AG09309 (cell line): ENCODE results near the gene BRD1.
"Not testable (repeated sequence)": the region's sequence is repeated elsewhere in the genome, so short reads cannot be mapped to it uniquely, and the experiment has no call there.

Experiments
- DNase-seq: peaks from one replicate; pipeline ENCODE4 v3.0.0-alpha.2; 2010; ENCODE audit warnings: low read depth
- H3K4me3 ChIP-seq: 2 replicates; pipeline ENCODE4 v1.5.1; 2011; ENCODE audit warnings: mild to moderate bottlenecking, low read depth, low read length, moderate library complexity; ENCODE audit not compliant: control insufficient read depth
- CTCF ChIP-seq: IDR thresholded peaks from 2 replicates; pipeline ENCODE4 v1.5.1; 2011; ENCODE audit warnings: mild to moderate bottlenecking, low read depth, low read length, inconsistent platforms; ENCODE audit not compliant: insufficient read depth, control insufficient read depth; ENCODE audit errors: missing control alignments

Gene BRD1

DNA sequence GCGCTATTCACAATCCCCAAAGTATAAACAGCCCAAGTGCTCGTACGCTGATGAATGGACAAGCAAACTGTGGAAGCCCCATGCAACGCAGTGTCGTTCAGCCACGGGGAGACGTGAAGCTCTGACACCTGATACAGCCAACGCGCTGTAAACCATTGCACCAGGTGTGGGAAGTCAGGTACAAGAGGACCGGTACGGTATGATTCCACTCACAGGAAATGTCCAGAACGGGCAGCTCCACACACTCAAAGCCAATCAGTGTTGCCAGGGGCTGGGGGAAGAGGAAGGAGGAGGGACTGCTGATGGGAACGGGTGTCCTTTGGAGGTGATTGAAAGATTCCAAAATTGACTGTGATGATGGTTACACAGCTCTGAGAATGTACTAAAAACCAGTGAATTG, 64.5 kb downstream of the BRD1 start:
- H3K4me3 ChIP-seq: no peak overlapping the region
- no peak for DNase-seq
- TF ChIP-seq CTCF: no peak

DNA sequence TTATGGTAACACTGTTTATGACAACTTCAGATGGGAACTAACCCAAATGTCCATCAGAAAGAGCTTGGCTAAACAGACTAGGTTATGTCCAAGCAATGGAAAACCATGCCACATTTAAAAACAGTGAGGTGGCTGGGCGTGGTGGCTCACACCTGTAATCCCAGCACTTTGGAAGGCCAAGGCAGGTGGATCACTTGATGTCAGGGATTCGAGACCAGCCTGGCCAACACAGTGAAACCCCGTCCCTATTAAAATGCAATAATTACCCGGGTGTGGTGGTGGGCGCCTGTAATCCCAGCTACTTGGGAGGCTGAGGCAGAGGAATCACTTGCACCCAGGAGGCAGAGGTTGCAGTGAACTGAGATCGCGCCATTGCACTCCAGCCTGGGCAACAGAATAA, 65.1 kb downstream of the BRD1 start:
- H3K4me3 ChIP-seq, DNase-seq: not testable (repeated sequence)

DNA sequence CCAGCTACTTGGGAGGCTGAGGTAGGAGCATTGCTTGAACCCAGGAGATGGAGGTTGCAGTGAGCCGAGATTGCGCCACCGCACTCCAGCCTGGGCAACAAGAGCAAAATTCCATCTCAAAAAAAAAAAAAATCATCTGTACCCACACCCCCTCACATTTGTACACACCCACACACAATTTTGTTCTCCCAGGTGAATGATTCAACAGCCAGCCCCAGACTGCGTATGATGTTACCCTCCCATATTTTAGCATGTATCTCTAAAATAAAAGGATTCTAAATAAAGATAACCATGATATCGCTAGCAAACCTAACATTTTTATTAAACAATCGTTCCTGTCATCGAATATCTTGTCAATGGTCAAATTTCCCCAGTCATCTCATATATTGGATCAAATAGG, 65.8 kb downstream of the BRD1 start:
- TF ChIP-seq CTCF: no peak
- DNase-seq: no peak
- no peak overlapping the region for H3K4me3 ChIP-seq

- H3K4me3 ChIP-seq: no peak overlapping the region
- DNase-seq: no peak
- TF ChIP-seq CTCF: no peak
Measured at GRCh38 chr22:49760630-49761571, 66.8 kb downstream of the BRD1 start.

- DNase-seq: no peak
- no peak overlapping the region for H3K4me3 ChIP-seq
- no peak for TF ChIP-seq CTCF
Measured at GRCh38 chr22:49760280-49760629, 67.4 kb downstream of the BRD1 start.

- TF ChIP-seq CTCF: no peak
- H3K4me3 ChIP-seq: no peak overlapping the region
- no peak for DNase-seq
Measured at GRCh38 chr22:49756676-49757075, 71.0 kb downstream of the BRD1 start.

GRCh38 chr22:49756201-49756600, 71.5 kb downstream of the BRD1 start:
- no peak for DNase-seq
- H3K4me3 ChIP-seq: no peak overlapping the region
- no peak for TF ChIP-seq CTCF
